Stimulated activated CD4-positive, alpha-beta T cell treated with anti-CD3 and anti-CD28 coated beads, Interleukin-4, amount 100 ng/mL, for 1 hour (primary cell): ENCODE data around the gene IHH.

Experiments used
- DNase-seq: peaks from one replicate; pipeline ENCODE4 v3.0.0-alpha.2; 2020

The IHH gene

DNA sequence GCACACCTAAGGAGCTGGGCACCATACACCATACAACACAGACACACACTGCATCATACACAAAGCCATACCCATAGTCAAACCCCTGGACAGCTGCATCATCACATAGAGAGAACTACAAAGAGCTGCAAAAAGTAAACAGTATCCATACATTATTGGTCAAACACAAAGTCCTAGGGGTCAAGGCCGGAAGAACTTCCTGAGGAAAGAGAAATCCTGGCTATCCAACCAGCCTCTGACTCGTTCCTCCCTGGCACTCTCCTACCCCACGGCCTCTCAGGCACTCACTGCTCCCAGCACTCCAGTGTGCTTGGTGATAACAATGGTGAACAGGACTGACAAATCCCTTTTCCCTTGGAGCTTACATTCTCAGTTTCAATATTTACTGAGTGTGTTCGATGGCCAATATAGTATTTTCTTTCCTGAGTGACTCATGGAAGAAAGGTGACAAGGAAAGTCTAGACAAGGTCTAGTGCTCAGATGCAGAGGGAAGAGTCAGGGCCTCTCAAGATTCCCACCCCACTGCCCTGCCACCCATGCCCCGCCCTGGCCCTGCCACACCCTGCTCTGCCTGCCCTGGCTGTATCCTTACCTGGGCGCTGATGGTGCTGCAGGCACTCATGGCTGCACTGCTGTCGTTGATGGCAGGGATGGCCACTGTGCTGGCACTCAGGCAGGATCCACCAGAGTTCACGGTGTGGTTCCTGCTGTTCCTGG, 22.8 kb downstream of the IHH start:
- DNase-seq: no peak

DNA sequence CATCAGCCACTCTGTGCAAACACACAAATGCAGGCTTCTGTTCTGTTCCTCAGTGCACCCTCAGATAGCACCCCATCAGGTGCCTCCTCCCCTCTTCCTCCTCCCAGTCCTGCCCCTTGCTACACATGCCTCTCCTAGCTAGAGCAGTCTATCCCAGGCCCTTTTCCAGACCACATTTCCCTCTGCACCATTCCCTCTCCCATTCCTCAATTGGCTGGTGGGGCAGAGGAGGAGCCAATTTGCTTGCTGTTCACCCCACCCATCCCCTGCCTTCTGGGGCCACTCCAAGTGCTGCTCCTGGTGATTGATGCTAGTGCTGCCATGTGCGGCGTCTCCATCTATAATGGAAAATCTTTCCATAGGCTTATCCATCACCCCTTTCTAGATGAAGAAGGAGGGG, 24.8 kb downstream of the IHH start:
- DNase-seq: no peak

DNA sequence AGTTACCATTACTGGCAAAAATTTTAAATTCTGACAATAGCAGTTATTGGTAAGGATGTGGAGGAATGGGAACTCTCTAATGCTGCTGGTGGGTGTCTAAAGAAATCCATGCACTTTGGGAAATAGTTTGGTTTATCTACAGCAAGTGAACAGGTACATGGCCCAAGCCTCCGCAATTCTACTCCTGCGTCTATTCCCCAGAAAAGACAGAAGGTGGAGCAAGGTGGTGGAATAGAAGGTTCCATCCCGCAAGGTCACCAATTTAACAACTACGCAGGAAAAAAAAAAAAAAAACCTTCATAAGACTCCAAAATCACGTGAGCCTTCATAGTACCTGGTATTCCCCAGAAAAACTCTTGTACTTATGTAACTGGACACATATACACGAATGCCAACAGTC, 25.9 kb downstream of the IHH start:
- no peak for DNase-seq

DNA sequence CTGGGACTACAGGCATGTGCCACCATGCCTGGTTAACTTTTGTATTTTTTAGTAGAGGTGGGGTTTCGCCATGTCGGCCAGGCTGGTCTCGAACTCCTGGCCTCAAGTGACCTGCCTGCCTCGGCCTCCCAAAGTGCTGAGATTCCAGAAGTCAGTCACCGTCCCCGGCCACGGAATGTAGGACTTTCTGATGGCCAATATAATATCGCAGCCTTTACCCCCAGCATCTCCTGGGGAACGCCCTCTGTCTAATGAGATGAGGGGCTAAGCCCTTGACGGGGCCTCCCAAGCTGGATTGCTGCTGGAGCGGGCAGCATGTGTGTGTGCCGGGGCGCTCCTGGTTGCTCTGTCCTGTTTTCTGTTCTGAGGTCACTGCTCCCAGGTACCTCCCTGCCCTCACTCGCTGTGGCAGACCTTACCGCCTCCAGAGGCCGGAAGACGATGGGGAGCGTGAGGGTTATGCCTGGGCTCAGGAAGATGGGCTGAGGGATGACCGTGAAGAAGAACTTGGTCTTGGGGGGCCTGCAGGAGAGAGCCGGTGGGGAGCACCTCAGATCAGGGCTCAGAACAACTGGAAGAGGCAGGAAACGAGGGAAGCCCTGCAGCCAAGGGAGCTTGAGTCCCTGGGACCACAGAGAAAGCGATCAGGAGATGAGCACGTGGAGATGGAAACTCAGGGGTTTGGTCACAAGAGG, 28.5 kb downstream of the IHH start:
- DNase-seq: no peak

DNA sequence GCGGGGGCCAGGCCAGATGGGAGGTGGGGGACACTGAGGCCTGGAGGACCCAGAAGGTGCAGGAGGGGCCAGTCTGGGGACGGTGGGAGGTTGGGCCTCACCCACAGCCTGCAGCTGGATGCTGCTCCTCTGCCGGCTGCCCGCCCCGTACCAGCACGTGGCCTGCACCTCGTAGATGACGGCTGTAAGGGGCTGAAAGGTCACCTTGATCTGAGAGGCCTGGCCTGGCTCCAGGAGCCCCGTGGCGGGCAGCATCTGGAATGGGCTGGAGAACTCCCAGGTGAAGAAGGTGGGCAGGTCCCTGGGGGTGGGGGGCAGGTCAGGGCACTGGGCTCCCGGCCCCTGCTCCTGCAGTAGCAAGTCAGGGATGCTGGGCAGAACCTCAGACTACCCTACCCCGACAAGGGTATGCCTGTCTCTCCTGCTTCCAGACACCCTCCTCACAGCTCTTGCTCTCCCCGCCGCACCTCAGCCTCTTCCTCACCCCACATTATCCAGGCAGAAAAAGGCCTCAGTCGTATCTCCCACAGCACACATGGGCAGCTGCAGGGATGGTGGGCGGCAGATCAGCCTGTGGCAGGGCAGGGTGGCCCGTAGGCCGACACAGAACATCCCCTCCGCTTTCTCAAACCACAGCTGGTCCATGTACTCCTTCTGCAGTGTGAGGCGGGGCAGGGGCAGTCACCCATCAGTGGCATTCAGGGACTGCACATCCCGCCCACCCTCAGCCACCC, 29.5 kb downstream of the IHH start:
- DNase-seq: no peak

DNA sequence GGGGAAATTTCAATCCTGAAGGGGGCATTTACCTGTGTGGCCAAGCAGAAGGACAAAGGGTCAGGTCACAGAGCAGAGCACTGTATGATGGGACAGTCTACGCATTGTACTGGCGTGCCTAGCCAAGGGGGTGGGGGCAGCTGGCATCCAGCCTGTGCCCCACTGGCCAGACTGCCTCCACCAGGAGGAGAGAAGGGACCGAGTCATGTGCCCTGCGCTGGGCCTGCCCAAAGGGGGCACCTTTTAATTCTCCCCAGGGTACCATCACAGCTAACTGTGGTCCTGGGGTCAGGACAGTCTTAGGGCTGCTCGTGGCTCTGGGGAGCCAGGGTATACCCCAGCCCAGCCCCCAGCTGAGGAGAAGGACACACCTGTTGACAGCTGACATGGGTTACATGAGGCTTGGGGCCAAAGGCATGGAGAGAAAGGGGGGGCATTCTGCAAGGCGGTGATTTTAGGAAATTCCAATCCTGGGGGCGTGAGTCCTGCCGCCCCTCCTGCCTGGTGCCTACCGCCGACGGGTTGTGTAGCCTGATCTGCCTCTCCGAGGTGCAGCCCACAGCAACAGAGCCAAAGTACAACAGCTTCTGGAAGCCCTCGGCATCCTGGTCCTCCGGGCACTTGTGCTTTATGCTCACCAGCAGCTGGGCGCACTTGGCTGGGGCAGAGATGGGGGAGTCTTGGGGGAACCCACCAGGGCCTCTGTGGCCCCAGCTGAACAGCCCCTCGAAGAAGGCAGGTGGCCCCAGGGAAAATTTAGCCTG, 30.4 kb downstream of the IHH start:
- DNase-seq: no peak

DNA sequence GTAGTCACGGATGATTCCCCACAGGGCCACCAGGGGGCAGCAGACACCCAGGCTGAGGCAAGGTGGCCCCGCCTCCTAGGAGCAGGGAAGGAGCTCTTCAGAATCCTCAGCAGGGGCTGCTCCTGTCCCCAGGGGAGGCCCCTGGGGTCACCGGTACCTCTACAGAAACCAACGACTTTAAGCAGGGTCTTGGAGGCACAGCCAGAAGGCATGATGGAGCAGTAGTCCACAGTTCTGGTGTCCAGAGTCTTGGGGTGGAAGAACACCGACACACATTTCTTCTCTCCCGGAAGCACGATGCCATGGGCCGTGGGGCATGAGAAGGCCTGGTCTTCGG, 30.9 kb downstream of the IHH start:
- peak; percentile 76 for DNase-seq

DNA sequence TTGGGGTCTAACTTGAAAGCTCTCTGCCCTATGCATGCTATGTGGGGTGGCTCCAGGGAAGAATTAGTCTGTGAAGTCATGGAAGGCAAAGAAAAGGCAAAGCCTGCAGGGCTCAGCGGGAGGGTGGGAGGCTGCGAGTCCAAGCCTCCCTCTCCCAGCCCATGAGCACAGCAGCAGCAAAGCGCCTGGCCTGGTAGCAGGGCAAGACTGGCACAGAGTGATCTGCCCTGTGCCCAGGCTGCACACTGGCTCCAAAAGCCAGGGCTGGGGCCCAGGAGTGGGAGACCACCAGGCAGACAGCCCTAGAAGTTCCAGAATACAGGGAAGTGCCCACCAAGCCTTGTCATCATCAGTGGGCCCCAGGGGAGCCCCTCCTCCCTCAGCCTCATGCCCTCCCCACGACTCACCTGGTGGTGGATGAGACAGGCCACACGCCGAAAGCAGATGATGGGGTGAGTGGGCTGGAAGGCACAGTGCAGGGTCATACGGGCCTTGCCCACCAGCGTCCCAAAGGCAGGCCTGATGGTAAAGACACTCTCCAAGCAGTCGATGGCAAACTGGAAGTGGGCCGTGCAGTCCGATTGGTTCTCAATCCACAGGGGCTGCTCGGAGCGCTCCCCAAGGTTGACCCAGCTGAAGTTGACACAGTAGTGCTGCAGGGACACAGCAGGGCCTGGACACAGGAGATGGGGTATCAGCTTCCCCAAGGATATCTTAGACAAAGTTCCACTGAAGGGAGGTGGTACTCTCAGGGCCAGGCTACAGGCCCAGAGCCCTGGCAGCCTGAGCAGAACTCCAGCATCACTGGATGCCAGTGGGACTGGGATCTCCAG, 31.5 kb downstream of the IHH start:
- DNase-seq: no peak

DNA sequence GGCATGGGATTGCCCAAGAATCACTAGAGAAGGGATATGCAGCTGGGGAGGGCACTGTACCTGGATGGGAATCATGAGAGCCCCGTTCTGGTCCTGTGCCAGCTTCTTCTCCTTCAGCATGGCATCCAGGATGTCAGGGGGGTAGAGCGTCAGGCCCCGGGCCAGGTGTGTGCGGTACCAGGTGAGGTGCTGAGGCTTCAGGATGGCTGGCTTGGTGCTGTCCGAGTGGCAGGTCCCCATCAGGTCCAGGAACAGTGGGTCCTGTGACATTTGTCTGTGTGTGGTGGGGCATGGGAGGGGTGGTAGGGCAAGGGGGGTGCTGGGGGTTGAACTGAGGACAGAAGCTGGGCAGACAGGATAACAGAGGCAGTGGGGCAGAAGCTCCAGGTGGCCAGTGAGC, 32.6 kb downstream of the IHH start:
- DNase-seq: no peak

DNA sequence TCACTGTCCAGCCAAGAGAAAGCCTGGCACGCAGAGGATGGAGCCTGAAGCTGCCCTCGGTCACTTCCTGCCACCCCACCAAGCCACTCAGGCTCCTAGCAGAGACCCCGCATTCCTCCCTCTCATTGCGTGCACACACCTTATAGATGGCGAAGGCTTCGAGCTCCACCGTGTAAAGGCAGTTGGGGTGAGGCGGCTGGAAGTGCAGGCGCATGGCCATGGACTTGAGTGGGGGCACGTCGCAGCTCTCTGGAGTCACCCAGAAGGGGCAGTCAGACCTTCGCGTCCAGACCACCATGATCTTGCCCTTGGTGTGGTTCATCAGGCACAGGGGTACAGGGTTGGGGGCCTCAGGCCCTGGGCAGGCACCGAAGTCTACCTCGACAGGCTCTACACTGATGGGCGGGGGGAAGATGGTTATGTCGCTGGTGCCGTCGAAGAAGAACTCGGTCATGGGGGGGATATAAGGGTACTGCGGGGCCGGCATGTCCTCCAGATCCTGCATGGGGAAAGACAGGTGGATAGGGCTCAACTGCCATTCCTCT, 33.1 kb downstream of the IHH start:
- DNase-seq: no peak

DNA sequence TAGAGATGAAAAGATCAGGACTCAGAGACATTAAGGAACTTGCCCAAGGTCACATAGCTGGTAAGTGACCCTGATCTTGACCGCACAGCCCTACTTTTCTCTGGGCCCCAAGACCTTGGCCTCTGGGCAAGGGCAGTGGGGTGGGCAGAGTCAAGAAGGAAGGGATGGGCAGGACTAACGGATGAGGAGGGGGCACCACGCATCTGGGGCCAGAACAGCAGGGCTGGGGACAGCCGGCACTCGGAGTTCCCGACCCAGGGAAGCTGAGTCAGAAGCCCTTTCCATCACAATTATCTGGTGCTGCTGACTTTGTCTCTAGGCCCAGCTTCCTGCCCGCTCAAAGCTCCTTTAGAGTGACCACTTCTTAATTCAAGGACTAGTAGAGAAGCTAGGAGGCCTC, 33.8 kb downstream of the IHH start:
- DNase-seq: no peak

DNA sequence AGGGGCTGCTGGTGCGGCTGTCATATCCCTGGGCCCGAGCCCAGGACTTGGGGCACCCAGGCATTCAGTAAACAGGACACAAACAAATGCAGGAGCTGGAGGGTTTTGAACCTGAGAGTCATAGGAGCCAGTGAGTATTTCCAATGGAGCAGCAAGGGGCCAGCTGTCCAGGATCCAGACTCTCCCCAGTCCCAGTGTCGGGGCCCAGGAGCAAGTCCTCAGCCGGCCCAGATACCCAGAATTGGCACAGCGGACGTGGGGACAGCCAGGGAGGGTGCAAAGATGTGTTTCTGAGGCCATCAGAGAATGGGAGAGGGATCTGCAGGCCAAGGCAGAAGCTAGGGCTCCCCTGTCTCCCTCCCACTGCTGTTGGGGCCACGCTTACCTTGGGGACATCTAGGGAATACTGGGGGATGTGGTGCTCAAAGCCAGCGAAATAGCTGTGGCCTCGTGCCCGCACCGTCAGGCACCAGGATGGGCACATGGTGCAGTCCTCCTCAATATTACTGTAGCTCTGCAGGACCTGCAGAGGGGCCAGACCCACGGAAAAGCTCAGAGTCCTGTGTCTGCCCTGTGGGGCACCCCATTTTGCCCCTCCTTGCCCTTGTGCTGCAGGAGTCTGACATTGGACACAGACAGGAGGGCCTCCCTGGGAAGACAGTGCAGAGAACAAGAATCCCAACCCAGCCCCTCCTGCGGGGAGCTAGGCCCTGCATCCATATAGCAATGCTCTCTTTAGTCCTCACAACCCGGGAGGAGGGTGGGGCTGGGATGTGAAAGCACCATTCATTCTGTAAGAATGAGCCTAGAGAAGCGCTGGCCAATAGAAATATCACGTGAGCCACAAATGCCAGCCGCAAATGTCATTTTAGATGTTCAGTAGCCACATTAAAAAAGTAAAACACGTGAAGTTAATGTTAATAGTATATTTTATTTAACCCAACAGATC, 34.8 kb downstream of the IHH start:
- DNase-seq: no peak

DNA sequence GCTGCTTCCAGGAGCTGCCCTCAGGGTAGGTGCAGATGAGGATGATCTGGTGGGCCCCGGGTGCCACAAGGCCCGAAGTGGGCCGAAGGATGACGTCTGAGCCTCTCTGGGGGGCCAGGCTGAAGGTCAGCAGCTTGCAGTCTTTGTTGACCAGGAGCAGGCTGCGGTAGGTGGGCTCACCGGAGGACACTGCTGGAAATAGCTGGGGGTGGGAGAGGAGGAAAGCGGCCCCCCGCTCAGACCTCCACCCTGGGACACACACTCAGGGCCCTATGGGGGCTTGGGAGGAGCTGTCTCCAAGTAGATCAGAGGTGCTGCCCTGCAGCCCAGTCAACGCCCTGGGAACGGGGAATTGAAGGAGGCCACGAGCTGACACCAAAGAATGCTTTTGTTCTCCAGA, 36.7 kb downstream of the IHH start:
- no peak for DNase-seq

DNA sequence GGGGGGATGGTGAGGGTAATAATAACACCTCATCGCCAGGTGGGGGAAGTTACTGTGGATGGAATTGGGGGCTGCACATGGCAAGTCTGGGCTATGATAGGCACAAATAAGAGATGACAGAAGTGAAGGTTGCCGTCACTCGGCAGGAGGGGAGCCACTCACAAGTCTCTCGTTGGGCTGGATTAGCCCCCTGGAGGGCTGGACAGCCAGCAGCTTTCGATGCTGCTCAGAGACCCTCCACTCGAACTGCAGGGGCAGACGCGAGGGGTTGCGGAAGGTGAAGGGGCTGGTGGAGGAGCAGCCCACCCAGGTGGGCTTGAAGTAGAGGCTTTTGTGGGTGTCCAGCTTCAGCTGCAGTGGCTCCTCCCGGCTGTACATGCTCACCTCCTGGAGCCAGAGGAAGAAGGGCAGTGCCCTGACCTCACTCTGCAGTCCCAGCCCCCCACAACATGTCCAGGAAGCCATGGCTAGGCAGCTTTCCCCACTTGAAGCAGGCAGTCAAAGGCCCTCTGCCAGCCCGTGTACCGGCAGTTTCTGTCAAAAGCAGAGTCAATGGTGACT, 37.6 kb downstream of the IHH start:
- no peak for DNase-seq

DNA sequence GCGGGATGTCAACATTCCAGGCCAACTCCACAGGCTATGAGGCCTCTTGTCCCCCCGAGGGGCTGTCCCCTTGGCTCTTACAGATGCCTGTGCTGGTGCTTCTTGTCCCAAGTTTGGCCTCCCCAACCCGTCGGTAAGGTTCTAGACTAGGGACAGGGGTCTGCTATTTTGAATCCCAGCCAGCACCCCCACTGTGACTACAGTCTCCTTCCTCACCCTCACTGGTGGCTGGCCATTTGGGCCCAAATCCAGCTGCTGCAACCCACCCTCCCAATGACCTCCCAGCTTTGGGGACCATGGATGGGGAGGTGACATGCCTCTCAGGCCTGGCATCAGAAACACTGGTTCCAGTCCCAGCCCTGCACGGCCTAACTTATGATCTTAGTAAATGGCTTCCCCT, 38.1 kb downstream of the IHH start:
- no peak for DNase-seq

DNA sequence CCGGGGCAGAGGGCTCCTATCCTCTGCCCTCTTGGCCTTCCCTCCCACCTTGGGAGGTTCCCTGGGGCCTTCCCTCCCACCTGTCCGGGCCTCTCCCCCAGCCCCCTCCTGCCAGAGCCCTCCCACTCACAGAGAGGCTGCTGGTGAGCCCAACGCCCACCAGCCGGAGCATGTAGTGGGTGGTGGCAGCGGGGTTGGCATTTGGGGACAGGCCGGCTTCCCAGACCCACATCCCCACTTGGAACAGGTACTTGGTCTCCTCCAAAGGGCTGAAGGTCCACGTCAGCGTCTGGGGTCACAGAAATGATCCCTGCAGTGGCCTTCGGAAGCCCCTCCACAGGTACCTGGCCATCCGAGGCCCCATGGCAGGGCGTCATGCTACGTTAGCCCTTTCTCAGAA, 38.7 kb downstream of the IHH start:
- DNase-seq: no peak

DNA sequence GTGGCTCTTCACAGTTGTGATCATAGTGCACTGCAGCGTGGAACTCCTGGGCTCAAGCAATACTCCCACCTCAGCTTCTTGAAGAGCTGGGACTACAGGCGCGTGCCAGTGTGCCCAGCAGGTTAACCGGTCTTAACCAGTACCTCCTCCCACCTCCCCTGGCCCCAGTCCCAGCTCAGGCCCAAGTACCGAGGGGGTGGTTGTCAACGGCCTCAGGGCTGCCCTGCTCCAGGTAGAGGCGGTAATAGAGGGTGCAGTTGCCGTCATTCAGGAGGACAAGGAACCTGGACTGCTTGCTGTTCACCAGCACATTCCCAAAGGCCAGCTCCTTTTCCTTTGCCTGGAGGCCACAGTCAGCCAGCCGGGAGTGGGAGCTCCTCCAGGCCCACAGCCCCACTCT, 39.1 kb downstream of the IHH start:
- no peak for DNase-seq

DNA sequence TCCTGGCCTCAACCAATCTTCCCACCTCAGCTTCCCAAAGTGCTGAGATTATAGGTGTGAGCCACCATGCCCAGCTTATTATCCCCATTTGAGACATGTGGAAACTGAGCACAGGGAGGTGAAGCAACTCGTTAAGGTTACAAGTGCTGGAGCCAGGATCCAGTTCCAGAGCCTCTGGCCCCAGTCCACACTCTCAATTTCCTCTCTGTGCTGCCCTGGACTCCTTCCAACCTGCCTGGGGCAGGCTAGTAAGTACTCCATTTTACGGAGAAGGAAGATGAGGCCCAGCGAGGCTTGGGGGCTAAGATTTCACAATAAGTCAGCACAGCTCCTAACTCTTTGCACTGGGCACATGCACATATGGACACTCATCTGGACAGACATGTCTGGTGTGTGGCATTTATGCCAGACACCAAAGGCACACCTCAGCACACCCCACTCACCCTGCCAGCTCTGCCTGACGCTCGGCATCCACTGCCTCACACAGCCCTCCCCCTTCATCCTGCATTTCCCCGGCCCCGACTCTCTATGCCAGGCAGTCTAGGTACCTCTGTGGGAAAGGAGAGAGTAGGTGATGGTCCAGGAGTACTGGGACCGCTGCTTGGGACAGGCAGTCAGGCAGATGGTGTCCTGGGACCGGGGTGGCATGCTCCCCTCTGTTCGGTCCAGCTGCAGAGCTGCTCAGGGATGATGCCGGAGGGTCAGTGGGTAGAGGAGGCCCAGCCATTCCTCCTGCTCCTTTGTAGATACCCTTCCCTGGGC, 39.9 kb downstream of the IHH start:
- DNase-seq: no peak

DNA sequence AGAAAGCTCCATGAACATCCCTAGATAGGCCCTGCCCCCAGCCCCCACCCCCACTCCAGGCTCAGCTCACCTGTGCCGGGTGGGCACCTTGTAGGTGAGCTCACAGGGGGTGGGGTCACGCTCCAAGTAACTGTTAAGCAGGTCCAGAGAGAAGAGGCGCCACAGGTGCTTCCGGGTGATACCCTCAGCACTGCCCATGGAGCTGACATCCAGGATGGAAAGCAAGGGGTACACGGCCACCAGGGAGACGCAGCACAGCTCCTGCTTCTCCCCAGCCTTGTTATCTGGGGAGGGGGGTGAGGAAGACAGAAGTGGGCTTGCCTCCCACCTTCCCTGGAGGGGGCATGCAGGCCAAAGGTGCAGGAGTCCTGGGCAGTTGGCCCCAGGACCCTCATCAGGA, 41.3 kb downstream of the IHH start:
- DNase-seq: no peak

DNA sequence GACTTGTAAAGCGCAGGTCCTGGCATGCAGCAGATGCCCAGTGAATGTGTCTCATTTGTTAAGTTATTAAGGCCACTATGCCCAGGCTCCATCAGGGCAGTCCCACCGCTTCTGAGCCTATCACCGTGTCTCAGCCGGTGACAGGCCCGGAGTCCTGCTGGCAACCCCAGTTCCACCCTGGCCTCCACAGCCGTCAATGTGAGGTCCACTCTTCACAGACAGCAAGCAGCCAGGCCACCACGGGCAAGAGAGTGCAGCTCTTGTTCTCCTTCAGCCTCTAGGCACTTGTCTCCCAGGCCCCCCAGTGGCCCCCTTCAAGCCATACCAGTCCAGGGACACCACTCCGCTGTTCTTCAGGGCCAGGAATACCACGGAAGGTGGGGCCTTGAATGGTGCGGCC, 42.0 kb downstream of the IHH start:
- no peak for DNase-seq
